H9 (cell line): ENCODE results near the gene ETFBKMT. TPM values are rescaled to one million over a fixed set of nuclear protein-coding genes. Genes with fewer than 3 reads are reported as not detected.

Source experiments
- DNase-seq: peaks from one replicate; pipeline ENCODE4 v3.0.0-alpha.2; 2017
- H2AFZ ChIP-seq: one replicate; pipeline ENCODE4 v1.6.1; 2013; ENCODE audit warnings: mild to moderate bottlenecking, low read length, control low read depth, moderate library complexity
- H2AK5ac ChIP-seq: 2 replicates; pipeline ENCODE4 v1.6.1; 2013; ENCODE audit warnings: low read length, control low read depth, mixed read lengths; ENCODE audit not compliant: insufficient read length
- H2BK120ac ChIP-seq: one replicate; pipeline ENCODE4 v1.6.1; 2013; ENCODE audit warnings: low read depth, mild to moderate bottlenecking, low read length, control low read depth, inconsistent platforms; ENCODE audit not compliant: poor library complexity, severe bottlenecking
- H2BK12ac ChIP-seq: 2 replicates; pipeline ENCODE4 v1.6.1; 2013; ENCODE audit warnings: low read length, control low read depth, mixed read lengths, low read depth; ENCODE audit not compliant: insufficient read length
- H2BK15ac ChIP-seq: 2 replicates; pipeline ENCODE4 v1.6.1; 2013; ENCODE audit warnings: low read depth, low read length, control low read depth
- H2BK20ac ChIP-seq: one replicate; pipeline ENCODE4 v1.6.1; 2013; ENCODE audit warnings: low read depth, mild to moderate bottlenecking, low read length, control low read depth, inconsistent platforms; ENCODE audit not compliant: poor library complexity, severe bottlenecking
- H2BK5ac ChIP-seq: 2 replicates; pipeline ENCODE4 v1.6.1; 2013; ENCODE audit warnings: low read length, control low read depth, mixed read lengths; ENCODE audit not compliant: insufficient read length
- H3K14ac ChIP-seq: 2 replicates; pipeline ENCODE4 v1.6.1; 2013; ENCODE audit warnings: low read length, control low read depth; ENCODE audit not compliant: insufficient read depth
- H3K18ac ChIP-seq: 2 replicates; pipeline ENCODE4 v1.6.1; 2013; ENCODE audit warnings: low read depth, mild to moderate bottlenecking, mixed read lengths, low read length, control low read depth; ENCODE audit not compliant: insufficient read length
- H3K23ac ChIP-seq: 2 replicates; pipeline ENCODE4 v1.6.1; 2013; ENCODE audit warnings: low read length, control low read depth, mixed read lengths, low read depth; ENCODE audit not compliant: insufficient read length
- H3K23me2 ChIP-seq: 2 replicates; pipeline ENCODE4 v1.6.1; 2013; ENCODE audit warnings: low read depth, mild to moderate bottlenecking, mixed read lengths, low read length, control low read depth; ENCODE audit not compliant: insufficient read length, poor library complexity, severe bottlenecking
- H3K27ac ChIP-seq: 2 replicates; pipeline ENCODE4 v1.5.1; 2013; ENCODE audit warnings: low read length, control low read depth, mixed read lengths, low read depth; ENCODE audit not compliant: insufficient read length
- H3K27me3 ChIP-seq: 2 replicates; pipeline ENCODE4 v1.6.1; 2013; ENCODE audit warnings: low read length, control low read depth, inconsistent platforms; ENCODE audit not compliant: insufficient read depth
- H3K4ac ChIP-seq: 2 replicates; pipeline ENCODE4 v1.6.1; 2013; ENCODE audit warnings: low read depth, mild to moderate bottlenecking, control low read depth, inconsistent platforms, low read length, moderate library complexity
- H3K4me1 ChIP-seq: 2 replicates; pipeline ENCODE4 v1.6.1; 2013; ENCODE audit warnings: low read length, control low read depth, inconsistent platforms; ENCODE audit not compliant: insufficient read depth
- H3K4me2 ChIP-seq: 2 replicates; pipeline ENCODE4 v1.6.1; 2013; ENCODE audit warnings: low read length, control low read depth, mixed read lengths; ENCODE audit not compliant: insufficient read length, insufficient read depth
- H3K56ac ChIP-seq: 2 replicates; pipeline ENCODE4 v1.6.1; 2013; ENCODE audit warnings: low read depth, mild to moderate bottlenecking, mixed read lengths, low read length, control low read depth; ENCODE audit not compliant: insufficient read length
- H3K79me1 ChIP-seq: 2 replicates; pipeline ENCODE4 v1.6.1; 2013; ENCODE audit warnings: low read depth, mild to moderate bottlenecking, moderate library complexity, low read length, control low read depth, inconsistent platforms; ENCODE audit not compliant: insufficient read depth, poor library complexity, severe bottlenecking
- H3K79me2 ChIP-seq: 2 replicates; pipeline ENCODE4 v1.6.1; 2013; ENCODE audit warnings: low read length, control low read depth, inconsistent platforms; ENCODE audit not compliant: insufficient read depth
- H3K9ac ChIP-seq: 2 replicates; pipeline ENCODE4 v1.6.1; 2013; ENCODE audit warnings: low read length, control low read depth, mixed read lengths; ENCODE audit not compliant: insufficient read length; ENCODE audit errors: extremely low read depth
- H3K9me3 ChIP-seq: one replicate; pipeline ENCODE4 v1.6.1; 2013; ENCODE audit warnings: low read depth, low read length, inconsistent platforms; ENCODE audit not compliant: control insufficient read depth
- H3T11ph ChIP-seq: one replicate; pipeline ENCODE4 v1.6.1; 2013; ENCODE audit warnings: mild to moderate bottlenecking, low read length, control low read depth, inconsistent platforms
- H4K20me1 ChIP-seq: one replicate; pipeline ENCODE4 v1.6.1; 2013; ENCODE audit not compliant: control insufficient read depth, insufficient read length, insufficient read depth
- H4K5ac ChIP-seq: 2 replicates; pipeline ENCODE4 v1.6.1; 2013; ENCODE audit warnings: low read depth, mild to moderate bottlenecking, mixed read lengths, low read length, control low read depth; ENCODE audit not compliant: insufficient read length
- H4K8ac ChIP-seq: replicated peaks from 2 replicates; pipeline ENCODE4 v1.6.1; 2013; ENCODE audit warnings: low read length, control low read depth, mixed read lengths, low read depth; ENCODE audit not compliant: insufficient read length
- H4K91ac ChIP-seq: 2 replicates; pipeline ENCODE4 v1.6.1; 2013; ENCODE audit warnings: low read depth, mild to moderate bottlenecking, moderate library complexity, mixed read lengths, low read length, control low read depth; ENCODE audit not compliant: insufficient read length
- H3K27ac Mint-ChIP-seq, 3 experiments: 2 replicates in 2 of 3; 3 replicates in 1 of 3; pipeline ENCODE4 v1.8.0; 2020 to 2021; ENCODE audit warnings: mixed read lengths in 3 of 3, mild to moderate bottlenecking in 1 of 3, moderate library complexity in 1 of 3
- H3K27me3 Mint-ChIP-seq: 2 replicates; pipeline ENCODE4 v1.8.0; 2021; ENCODE audit warnings: low read depth, mild to moderate bottlenecking, moderate library complexity, mixed read lengths
- H3K36me3 Mint-ChIP-seq, 3 experiments: 2 replicates in 2 of 3; 3 replicates in 1 of 3; pipeline ENCODE4 v1.8.0; 2020 to 2021; ENCODE audit warnings: low read depth in 3 of 3, mixed read lengths in 3 of 3; ENCODE audit not compliant: insufficient read depth in 1 of 3
- H3K4me1 Mint-ChIP-seq, 2 experiments: 2 replicates each; pipeline ENCODE4 v1.8.0; 2020; ENCODE audit warnings: mixed read lengths in 2 of 2
- H3K4me3 Mint-ChIP-seq, 2 experiments: 2 replicates in 1 of 2; 3 replicates in 1 of 2; pipeline ENCODE4 v1.8.0; 2020 to 2021; ENCODE audit warnings: mild to moderate bottlenecking in 2 of 2, mixed read lengths in 2 of 2, moderate library complexity in 1 of 2
- H3K9me3 Mint-ChIP-seq, 2 experiments: 2 replicates in 1 of 2; 3 replicates in 1 of 2; pipeline ENCODE4 v1.8.0; 2020; ENCODE audit warnings: mild to moderate bottlenecking in 2 of 2, mixed read lengths in 2 of 2, moderate library complexity in 1 of 2
- WGBS: extraction: QIAGEN DNeasy Blood & Tissue Kit; methylation state at CpG from one replicate; pipeline ENCODE4 v1.1.7; 2013; ENCODE audit warnings: missing lambda C conversion rate, low lambda C conversion rate, mixed read lengths; ENCODE audit not compliant: insufficient read length; ENCODE audit errors: extremely low coverage; 5-methylcytosine and 5-hydroxymethylcytosine counted together
- total RNA-seq: library from RNA; stranded (reverse); gene quantifications from 2 replicates; pipeline ENCODE4 v1.2.1, GENCODE V29; 2021
- TF ChIP-seq, protein P1 (sequence below): fragments of 200-600 bp; sonication (generic); conservative IDR thresholded peaks from 3 replicates; pipeline ENCODE4 v1.8.0; 2021; ENCODE audit warnings: antibody characterized with exemption, mild to moderate bottlenecking

ETFBKMT gene
- total RNA-seq, 1 experiment from 2014 or later: 0.81 TPM

DNA sequence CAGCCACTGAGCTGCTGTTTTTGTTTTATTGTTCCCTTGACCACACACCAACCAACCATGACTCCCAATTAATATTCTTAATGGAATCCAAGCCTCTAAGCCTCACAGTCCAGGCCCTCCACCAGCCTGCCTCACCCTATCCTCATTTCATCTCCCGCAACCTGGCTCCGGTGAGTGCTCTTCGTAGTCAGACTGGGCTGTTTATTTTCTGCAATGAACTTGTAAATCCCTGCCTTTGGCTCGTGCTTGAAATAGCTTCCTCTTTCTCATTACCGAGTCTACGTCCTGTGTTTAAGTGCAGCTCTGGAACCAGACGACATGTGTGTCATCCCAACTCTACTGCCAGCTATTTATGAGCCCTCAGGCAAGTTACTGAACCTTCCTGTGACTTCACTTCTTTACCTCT, 12.4 kb upstream of the ETFBKMT start:
- Histone ChIP-seq H3K79me1 (no peaks in the 10 kb centered on the region), H2BK20ac (no peak overlapping the region), H3K14ac (no peak overlapping the region; the same call in 1 of the 2 replicates), H4K20me1 (no peaks in the 10 kb centered on the region), H3K18ac (no peak overlapping the region), H4K91ac (no peak overlapping the region), H4K5ac (no peak overlapping the region), H3K9me3 (no peaks in the 10 kb centered on the region), H2BK120ac (no peak overlapping the region), H2AFZ (no peak overlapping the region), H3K4me2 (no peak overlapping the region), H3T11ph (no peak overlapping the region), H3K27me3 (no peaks in the 10 kb centered on the region), H3K56ac (no peak overlapping the region), H3K27ac (no peak overlapping the region), H2BK12ac (no peak overlapping the region), H3K9ac (no peak overlapping the region), H3K23ac (no peak overlapping the region), H3K4me1 (no peaks in the 10 kb centered on the region), H2BK15ac (no peak overlapping the region), H3K23me2 (no peaks in the 10 kb centered on the region), H2BK5ac (no peak overlapping the region), H2AK5ac (no peak overlapping the region), H3K79me2 (no peaks in the 10 kb centered on the region), H4K8ac (no peak overlapping the region), H3K4ac (no peak overlapping the region)
- DNase-seq: no peak
- no CpG with 5 or more reads among the region's 7 CpGs for WGBS
- Mint-ChIP-seq H3K9me3 (no peaks in the 10 kb centered on the region), H3K36me3 (no peaks in the 10 kb centered on the region), H3K4me1 (peaks cover 5 to 6% of the 10 kb centered on the region in 2 experiments; a peak in 3 of 4 replicates), H3K4me3 (no peak overlapping the region), H3K27me3 (no peaks in the 10 kb centered on the region), H3K27ac (no peak overlapping the region)
- TF ChIP-seq, protein P1, sequence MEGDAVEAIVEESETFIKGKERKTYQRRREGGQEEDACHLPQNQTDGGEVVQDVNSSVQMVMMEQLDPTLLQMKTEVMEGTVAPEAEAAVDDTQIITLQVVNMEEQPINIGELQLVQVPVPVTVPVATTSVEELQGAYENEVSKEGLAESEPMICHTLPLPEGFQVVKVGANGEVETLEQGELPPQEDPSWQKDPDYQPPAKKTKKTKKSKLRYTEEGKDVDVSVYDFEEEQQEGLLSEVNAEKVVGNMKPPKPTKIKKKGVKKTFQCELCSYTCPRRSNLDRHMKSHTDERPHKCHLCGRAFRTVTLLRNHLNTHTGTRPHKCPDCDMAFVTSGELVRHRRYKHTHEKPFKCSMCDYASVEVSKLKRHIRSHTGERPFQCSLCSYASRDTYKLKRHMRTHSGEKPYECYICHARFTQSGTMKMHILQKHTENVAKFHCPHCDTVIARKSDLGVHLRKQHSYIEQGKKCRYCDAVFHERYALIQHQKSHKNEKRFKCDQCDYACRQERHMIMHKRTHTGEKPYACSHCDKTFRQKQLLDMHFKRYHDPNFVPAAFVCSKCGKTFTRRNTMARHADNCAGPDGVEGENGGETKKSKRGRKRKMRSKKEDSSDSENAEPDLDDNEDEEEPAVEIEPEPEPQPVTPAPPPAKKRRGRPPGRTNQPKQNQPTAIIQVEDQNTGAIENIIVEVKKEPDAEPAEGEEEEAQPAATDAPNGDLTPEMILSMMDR: no peak
